Cortex of kidney (tissue), 1 donor: ENCODE measurements around the gene ROPN1.
"Not testable (repeated sequence)": the region's sequence is repeated elsewhere in the genome, so short reads cannot be mapped to it uniquely, and the experiment has no call there.

Experiments
- DNase-seq: peaks from one replicate; lab custom pipeline; 2025; lab: John Stamatoyannopoulos, UW

ROPN1 gene

DNA sequence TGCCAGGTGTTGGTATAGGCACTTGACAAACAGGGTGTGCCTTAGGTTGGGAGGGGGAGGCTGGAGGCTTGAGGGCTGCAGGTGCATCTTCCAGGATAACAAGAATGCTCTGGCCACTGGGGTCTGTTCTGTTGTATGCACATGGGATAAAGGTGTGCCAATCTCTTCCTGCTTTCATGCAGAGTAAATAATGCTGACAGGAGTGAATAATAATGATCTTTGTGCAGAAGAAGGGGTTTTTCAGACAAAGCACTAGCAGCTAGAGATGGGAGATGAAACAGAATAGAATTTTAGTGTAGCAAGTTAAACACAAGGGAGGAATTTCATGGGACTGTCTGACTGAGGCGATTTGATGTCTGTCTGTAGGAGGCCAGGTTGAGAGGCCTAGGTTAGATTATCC lies 1.9 kb upstream of the ROPN1 start:
- no peak for DNase-seq

DNA sequence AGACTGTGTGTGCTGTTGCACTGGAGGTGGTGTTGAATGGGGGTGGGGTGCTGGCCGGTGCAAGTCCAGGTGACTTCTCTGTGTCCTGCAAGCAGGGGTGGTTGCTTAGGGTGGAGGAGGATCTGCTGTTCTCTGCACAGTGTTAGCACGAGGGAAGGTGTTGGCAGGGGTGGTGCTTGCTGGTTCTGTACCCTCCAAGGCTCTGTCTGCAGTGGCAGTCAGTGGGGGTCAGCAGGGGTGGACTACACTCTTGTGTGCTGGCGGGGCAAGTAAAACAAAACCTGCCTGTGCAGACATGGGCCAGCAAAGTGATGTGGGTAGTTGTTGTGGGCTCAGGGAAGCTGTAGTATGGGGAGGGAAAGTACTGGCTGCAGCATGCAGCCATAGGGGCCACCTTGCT lies 5.5 kb downstream of the ROPN1 start:
- DNase-seq, result no peak

DNA sequence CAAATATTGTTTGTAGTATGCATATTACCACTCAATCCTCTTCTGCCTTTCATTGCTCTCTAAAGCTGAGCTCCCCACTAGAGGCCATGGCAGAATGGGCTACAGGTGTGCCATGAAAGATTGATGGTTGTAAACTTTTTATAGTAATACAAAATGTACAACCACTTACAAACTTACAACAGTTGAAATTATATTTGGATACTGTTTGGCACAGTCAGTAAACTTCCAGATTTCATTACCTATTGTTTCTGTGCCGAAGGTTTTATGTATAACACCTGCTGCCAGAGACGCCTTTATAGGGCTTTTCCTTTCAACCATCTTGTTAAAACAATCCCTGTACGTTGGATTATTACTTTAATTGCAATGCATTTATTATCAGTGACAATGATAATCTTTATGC lies 7.0 kb downstream of the ROPN1 start:
- DNase-seq, result no peak

DNA sequence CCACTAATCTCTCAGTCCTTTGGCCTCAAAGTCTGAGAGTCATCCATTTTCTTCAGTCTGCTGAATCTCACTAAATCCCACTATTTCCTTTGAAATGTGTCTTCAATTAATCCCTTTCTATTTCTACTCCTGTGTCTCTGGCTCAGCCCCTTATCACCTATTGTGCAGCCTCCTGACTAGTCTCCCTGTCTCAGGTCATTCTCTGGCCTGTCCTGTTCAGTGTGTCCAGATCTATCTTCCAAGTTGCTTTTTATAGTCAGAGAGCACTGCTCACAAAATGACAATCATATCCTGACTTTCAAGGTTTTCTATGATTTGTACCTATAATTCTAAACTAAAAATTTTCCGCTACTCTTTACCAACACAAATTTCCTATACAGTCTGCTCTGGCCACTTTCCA lies 7.6 kb downstream of the ROPN1 start:
- no peak for DNase-seq

DNA sequence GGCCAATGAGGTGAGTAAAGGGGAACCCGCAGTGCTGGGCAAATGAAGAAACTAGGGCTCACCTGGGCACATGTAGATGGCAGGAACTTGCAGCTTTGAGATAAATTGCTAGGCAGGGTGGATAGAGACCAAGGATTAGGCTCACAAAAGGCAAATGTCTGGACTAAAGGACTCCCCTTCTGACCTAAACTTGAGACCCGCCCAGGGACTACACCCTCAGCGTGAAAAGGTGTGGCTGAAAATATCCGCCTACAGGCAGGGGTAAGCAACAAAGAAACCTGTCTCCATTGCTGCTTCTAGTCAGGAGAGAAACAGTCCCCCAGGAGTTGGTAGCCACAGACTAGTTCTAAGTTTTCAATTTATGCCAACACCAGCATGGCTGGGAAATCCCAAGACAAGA lies 10.6 kb downstream of the ROPN1 start:
- DNase-seq, result not testable (repeated sequence)

DNA sequence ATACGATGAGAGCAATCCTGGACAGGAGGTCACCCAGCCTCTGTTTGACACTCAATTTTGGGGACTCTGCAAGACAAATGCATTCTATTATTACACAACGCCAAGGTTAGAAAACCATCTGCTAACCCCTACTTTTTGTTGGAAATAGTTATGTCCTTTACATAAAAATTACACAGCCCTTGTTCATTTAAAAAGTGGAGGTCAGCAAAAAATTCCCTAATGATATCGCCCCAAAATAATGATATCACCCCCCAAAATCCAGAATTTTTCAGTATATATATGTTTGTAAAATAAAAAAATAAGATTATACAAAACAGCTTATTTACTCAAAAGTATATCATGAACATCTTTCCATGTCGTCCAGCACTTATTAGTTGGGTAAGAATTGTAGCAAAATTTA lies 11.4 kb downstream of the ROPN1 start:
- DNase-seq, result no peak

DNA sequence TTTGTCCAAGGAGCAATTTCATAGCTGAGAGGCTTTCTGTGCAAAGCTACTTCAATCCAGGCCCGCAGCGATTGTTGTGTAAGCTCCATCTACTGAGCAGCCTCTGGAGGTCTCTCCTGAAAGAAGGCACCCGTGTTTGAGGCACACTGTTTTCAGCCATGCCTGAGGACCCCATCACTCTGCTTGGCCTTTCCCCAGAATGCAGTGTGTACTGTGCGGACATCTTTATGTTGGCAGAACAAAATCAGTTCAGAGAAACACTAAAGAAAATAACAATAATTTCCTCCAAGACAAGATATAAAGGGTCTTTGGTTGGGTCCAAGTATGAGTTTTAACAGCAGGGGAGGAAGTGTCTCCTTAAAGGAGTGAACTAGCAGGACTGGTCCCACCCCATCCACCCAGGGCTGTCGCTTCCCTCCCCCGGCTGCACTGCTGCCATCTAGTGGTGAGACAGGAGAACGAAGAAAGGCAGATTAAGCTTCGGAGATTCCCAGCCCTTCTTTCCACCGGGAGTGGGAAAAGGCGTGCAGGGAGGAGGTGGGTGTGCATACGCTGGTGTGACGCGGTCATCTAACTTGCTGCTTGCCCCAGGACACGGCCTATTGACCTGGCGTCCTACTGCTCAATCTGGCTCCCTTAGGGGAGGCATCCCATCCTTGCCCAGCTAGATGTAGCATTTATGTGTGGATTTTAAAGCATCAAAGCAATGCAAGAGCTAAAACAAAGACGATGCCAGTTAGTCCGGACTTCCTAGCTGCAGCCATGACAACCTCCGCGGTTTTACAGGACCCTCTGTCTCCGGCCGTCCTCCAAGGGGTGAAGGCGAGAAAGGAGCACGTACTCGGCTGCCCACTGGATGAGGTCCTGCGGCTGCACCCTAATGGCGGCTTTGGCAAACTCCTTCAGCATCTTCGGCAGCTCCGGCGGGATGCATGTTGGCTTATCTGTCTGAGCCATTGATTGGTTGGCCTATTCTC lies 12.1 kb downstream of the ROPN1 start:
- not testable (repeated sequence) for DNase-seq

DNA sequence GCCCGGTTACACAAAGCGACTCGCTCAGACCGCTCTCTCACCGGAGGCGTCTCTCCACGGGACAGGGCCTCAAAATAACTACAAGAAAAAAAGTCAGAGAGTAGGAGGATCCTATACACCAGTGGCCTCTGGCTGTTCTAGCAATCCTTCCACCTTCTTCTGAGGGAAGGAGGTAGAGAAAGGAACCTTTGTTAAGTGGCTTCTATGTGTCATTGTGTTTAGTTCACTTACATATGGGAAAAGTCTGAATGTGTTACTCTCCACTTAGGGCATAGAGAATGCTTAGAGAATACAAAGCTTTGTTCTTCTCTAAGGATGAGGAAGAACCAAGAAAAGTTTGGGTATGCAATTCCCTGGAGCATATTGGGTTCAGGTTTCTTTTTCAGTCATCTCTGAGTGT lies 15.0 kb downstream of the ROPN1 start:
- not testable (repeated sequence) for DNase-seq

DNA sequence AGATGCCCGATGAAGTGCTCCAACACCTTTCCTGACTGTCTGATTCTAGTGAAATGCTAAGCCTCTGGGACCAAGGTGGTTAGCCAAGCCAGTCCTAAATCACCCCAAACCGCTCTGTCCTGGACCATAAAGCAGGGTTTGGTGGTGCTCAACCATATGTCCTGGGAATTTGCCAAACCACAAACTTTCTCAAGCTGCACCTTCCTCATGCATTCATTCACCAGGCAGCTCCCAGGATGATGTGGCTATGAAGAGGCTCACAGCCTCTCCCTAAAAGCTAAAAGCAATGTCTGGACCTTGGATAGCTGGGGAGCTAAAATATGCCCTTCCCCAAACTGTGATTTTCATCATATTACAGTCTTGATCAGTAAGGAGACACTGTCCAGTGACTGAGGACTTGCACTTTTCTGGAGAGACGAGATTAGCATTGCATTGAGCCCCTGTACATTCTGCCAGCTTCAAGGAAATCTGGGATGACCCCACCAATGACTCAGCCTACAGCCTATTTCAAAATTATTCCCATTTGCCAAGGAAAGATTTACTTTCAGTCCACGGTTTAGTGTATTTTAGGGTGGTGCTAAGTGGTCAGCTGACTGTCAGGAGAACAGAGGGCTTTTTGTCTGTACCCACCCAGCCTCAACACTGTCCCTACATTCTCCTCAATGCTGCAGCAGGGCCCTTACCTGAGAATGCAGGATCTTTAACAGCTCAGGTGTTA lies 15.6 kb downstream of the ROPN1 start:
- DNase-seq, result not testable (repeated sequence)

DNA sequence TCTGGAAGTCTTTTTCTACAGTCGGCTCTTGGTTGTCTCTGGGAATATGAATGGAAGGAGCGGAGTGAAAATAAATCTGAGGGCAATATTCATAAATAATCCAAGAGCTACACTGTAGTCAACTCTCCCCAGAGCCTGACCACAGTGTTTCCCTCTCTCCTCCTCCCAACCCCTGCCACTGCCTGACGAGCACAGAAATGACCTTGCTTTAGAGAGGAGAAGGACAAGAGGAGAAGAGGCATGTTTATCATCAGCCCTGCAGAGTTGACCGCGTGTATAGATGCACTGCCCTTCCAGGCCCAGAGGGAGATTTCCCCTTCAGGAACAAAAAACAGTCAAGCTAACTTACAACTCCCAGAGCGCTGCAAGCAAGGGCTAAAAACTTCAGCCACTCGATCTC lies 16.9 kb downstream of the ROPN1 start:
- not testable (repeated sequence) for DNase-seq

DNA sequence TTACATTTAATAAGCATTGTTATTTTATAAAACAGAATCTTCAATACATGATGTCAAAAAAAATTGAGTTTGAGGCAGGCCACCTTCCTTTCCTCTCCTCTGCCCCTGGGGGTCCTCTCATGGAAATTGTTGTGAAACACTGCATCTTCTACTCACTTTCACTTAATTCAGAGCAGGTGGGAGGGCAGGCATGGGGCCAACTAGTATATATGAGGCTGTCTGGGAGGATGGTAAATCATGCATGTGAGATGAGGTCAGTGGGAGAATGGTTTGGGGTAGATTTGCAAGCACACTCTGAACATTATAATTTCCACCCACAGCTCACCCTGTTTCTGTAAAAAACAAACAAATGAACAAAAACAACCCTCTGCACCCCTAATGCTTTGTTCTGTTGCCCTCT lies 20.5 kb downstream of the ROPN1 start:
- DNase-seq, result no peak

DNA sequence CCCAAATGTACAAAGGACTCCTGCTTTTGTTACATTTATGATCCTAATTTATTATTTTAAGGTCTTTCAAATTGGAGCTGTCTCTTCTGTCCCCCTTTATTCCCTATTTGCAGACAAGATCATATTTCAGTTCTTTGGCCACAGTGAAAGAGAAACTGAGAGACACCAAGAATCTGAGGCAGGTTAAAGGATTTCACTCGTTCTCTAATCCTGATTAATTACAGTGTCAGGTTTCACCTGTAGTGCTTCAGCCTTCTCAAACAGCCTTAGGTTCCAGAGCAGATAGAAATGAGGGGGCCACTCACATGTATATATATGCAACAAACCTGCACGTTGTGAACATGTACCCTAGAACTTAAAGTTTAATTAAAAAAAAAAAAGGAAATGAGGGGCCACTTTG lies 24.7 kb downstream of the ROPN1 start:
- DNase-seq, result not testable (repeated sequence)

DNA sequence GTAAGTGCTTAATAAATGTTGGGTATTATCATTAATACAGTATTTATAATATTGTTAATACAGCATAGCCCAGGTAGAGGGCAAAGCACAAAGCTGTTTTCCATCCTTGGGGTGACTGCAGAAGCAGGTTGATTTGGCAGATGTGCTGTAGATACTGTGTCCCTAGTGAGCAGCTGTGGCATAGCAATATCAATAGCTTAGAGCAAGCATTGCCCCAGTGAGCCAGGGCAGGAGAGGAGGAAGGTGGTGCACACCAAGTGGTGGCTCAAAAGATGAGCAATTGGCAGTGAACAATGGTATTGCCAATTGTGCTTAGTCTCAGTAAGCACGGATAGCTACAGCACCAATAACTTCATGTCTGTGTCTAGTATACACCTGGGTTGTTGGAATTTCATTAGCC lies 25.1 kb downstream of the ROPN1 start:
- DNase-seq, result not testable (repeated sequence)

DNA sequence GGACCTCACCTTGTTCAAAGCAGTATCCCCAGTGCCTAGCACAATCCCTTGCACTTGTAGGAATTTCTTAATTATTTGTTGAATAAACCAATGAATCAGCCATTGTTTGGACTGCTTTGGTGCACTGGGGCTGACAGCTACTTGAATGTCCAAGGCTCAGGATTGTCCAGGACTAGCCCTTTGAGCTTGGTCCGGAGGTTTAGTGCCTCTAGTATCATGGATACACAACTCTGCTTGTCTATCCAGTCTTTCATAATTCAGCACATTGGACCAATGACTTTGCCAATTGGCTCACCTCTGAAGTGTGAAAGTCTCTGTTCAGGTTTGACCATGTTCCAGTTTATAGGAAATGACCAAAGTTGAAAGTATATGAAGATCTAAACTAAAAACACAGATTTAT lies 27.1 kb downstream of the ROPN1 start:
- not testable (repeated sequence) for DNase-seq

DNA sequence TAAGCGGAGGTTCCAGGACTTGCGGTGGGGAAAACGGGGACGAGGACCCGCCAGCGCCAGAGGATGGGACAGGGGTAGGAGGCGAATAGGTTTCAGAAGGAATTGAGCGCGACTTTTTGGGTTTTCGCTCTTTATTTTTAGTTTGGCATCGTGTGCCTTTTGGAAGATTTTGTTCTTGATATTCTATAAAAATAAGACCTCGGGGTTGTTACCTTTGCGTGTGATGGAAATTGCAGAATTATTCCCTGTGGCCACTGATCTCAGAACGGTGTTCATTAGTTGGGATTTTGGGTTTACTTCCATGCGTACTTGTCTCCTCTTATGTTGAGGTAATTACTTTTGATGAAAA lies 30.4 kb downstream of the ROPN1 start:
- no peak for DNase-seq

DNA sequence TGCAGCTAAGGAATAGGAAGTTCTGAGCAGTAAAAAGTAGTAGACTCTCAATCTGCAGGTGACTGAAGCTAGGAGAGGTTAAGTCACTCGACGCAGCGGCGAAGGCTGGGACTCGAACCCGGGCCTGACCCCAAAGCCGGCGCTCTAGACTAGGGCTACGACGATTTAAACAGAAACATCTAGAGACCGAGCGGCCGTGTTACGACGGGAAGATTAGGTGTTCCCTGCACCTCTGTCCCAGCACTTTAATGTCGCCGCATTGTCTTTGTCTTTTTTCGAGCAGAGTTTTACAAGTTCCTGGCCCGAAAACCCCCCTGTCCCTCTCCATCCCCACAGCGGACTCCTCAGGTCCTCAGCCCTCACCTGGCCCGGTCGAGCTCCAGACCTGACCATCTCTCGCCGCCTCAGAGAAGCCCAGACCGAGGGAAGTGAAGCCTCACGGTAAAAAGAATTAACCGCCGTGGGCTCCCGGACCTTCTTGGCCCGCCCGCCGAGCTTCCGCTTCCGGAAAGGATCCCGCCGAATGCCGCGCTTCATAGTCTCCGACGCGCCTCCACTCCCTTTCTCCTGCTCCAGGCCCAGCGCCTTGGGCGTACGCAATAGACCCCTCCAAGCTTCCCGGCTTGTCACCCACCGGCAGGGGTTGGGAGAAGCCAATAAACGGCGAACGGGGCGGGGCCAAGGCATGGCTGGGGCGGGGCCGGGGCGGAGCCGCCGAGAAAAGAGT lies 31.0 kb downstream of the ROPN1 start, which contains the start of gene CCDC14:
Gene CCDC14 (minus strand): TSS at position 449 of the 727 bp plus-strand sequence. CDS start 56 bp downstream, at position 393.
- DNase-seq, result no peak

DNA sequence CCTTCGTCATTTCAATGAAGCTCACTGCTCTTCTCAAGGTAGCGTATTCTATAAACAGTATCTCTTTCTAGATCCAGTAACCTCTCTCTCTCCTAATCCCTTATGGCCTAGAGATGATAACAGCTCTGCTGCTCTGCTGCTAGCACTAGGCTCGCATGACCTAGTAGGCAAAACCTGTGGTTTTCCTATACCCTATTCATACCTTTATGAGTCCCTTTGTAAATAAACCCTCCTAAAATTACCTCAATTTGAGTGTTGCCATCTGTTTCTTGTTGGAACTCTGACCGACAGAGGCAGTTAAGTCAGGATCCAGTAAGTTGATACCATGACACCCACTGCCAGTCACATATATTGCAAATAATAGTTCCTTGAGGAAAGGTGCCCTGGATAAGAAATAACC lies 38.2 kb downstream of the ROPN1 start:
- DNase-seq, result no peak

DNA sequence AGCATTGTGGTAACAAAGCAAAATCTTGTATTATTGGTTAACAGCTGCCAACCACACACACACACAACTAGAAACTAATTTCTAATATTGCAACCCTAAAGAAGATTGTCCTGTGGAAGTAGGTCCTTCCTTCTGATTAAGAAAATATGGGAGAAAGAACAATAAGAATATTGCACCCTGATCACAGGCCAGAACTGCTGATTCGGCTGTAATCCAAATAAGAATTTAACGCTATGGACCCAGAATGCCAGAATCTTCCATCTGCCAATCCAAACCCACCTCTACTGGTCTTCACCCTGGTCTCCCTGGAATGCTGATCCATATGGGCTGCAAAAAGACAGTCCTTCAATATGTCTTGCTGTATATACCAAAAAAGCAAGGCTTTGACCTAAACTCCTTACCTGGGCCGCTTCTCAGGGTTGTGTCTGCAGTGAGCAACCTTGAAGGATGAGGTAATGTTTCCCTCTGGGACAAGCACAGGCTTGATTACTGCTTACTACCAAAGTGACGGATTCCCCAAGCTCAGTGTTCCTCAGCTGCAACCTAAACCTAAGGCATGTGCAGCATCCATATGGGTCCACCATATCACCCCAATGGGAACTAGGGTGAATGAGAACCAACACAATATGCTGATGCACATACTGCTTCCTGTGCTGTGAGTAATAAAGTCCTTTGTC lies 38.9 kb downstream of the ROPN1 start:
- no peak for DNase-seq

DNA sequence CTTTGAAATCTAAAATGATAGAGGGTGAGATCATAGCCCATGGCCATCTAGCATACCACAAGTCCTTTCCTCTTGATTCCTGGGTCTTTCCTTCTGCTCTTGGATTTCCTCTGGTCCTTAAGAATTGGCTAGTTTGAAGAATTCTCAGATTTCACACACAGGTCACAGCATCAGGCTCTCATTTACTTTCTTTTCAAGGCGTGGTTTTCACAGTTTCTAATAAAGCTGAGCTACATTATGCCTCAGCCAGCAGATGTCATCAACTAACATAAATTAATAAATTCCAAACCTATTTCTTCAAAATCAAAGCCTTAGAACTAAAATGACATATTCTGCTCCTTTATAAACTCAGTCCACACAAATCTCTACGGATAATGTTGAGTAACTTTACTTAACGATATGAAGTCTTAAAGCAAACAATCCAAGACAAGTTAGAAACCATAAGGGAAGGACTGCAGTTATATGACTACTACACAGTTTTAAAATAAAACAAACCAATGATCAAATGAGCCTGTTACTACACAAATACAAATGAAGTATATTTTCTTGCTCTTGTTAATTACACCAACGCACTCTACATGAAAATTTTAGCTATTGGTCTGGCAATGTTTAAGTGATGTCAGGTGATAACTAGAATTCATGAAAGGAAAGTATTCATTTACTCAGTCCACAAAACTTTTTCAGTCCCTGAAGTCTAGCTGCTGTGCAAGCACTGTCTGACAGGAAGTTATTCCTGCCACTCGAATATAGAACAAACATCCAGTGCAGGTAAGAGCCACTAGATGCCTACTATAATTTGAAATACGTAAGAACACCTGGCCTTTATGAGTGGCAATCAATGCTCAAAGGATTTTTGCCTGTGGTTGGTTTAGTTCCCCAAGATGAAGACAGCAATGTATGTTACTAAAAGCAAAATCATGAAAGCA lies 40.1 kb downstream of the ROPN1 start:
- DNase-seq, result no peak

DNA sequence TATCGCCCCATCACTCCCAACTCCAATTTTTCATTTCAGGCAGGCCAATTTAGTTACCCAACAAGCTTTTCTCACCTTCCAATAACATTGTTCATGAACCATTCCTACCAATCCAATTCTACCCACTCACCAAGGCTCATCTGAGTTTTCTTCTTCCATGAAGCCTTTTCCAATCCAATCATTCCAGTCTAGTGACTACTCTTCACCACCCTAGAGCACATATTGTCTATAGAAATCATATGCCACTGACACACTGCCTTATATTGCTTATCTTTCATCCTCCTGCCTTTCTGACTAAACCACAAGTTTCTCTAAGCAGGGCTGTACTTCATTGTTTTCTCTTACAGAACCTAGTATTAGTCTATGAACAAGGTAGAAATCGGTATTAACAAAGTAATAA lies 42.3 kb downstream of the ROPN1 start:
- no peak for DNase-seq

DNA sequence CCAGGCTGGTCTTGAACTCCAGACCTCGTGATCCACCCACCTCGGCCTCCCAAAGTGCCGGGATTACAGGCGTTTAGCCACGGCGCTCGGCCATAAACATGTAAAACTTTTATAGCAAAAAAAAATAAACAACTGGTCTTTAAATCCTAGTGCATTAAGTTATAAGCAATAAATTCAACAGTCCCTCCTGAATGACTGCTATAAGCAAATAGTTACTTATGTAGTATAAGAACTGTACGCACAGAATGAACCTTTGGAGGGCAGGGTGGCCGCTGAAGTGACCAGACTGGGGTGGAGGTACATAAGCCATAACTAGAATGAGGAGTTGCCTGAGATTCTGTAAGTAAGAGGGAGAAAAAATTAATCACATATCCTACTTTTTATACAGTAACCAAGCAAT lies 43.5 kb downstream of the ROPN1 start:
- no peak for DNase-seq
